ENCODE results near the gene WTAP.
"Not testable (repeated sequence)": the region's sequence is repeated elsewhere in the genome, so short reads cannot be mapped to it uniquely, and the experiment has no call there.

WTAP gene

GRCh38 chr6:159762681-159763293 lies 35.5 kb downstream of the WTAP start:
- FAIRE-seq: no peak

GRCh38 chr6:159766906-159767305 lies 39.6 kb downstream of the WTAP start:
- FAIRE-seq: no peak

GRCh38 chr6:159769470-159769869 lies 42.2 kb downstream of the WTAP start:
- no peak for FAIRE-seq

GRCh38 chr6:159772196-159772595 lies 44.9 kb downstream of the WTAP start:
- no peak for FAIRE-seq

- no peak for FAIRE-seq
Measured at GRCh38 chr6:159777240-159777904, 50.1 kb downstream of the WTAP start.

- FAIRE-seq: no peak
Measured at GRCh38 chr6:159778131-159778530, 50.8 kb downstream of the WTAP start.

GRCh38 chr6:159778542-159779103 lies 51.3 kb downstream of the WTAP start:
- FAIRE-seq: no peak

- FAIRE-seq: no peak
Measured at GRCh38 chr6:159788276-159788675, 61.0 kb downstream of the WTAP start.

GRCh38 chr6:159788753-159789376 lies 61.6 kb downstream of the WTAP start:
- FAIRE-seq: no peak

GRCh38 chr6:159789377-159790148 lies 62.3 kb downstream of the WTAP start, which contains the start of gene TCP1:
TCP1 (minus strand) TSS chr6:159789602; CDS start chr6:159789468, 134 bp downstream.
- FAIRE-seq: peak; percentile 98

GRCh38 chr6:159790149-159790955 lies 63.0 kb downstream of the WTAP start, which contains the start of gene MRPL18:
MRPL18 (plus strand) TSS chr6:159790467; CDS start chr6:159790588, 121 bp downstream.
- peak; percentile 80 for FAIRE-seq

- FAIRE-seq: no peak
Measured at GRCh38 chr6:159790956-159791598, 63.8 kb downstream of the WTAP start.

- FAIRE-seq: not testable (repeated sequence)
Measured at GRCh38 chr6:159794976-159795375, 67.7 kb downstream of the WTAP start.

- FAIRE-seq: no peak
Measured at GRCh38 chr6:159797554-159797953, 70.2 kb downstream of the WTAP start.

- FAIRE-seq: no peak
Measured at GRCh38 chr6:159800141-159800865, 73.0 kb downstream of the WTAP start, which contains the start of gene PNLDC1. PNLDC1 (plus strand) TSS chr6:159800276; CDS start chr6:159800308, 32 bp downstream.

GRCh38 chr6:159801935-159802334 lies 74.6 kb downstream of the WTAP start:
- FAIRE-seq: no peak

- FAIRE-seq: no peak
Measured at GRCh38 chr6:159804504-159804903, 77.2 kb downstream of the WTAP start.

GRCh38 chr6:159805440-159806020 lies 78.2 kb downstream of the WTAP start:
- FAIRE-seq: no peak

Measured in endometrium (tissue), 2 donors.